Chondrocyte (in vitro differentiated cells): ENCODE measurements around the gene FAM168A. TPM values are rescaled to one million over a fixed set of nuclear protein-coding genes. Genes with fewer than 3 reads are reported as not detected.
A peak's percentile ranks its signal among the peaks of the same experiment; 100 is the strongest.

Experiments used
- DNase-seq: peaks from one replicate; pipeline ENCODE4 v3.0.0; 2021; ENCODE audit warnings: mixed read lengths, low spot score
- H3K27ac Mint-ChIP-seq: one replicate; pipeline ENCODE4 v1.8.0; 2021; ENCODE audit warnings: mild to moderate bottlenecking, moderate library complexity, mixed read lengths; ENCODE audit not compliant: unreplicated experiment
- H3K27me3 Mint-ChIP-seq: 2 replicates; pipeline ENCODE4 v1.8.0; 2021; ENCODE audit warnings: low read depth, mixed read lengths
- H3K36me3 Mint-ChIP-seq: 2 replicates; pipeline ENCODE4 v1.8.0; 2021; ENCODE audit warnings: low read depth, mixed read lengths
- H3K4me1 Mint-ChIP-seq: 2 replicates; pipeline ENCODE4 v1.8.0; 2021; ENCODE audit warnings: low read depth, mild to moderate bottlenecking, mixed read lengths
- H3K4me3 Mint-ChIP-seq: one replicate; pipeline ENCODE4 v1.8.0; 2021; ENCODE audit warnings: mild to moderate bottlenecking, moderate library complexity, mixed read lengths; ENCODE audit not compliant: unreplicated experiment
- H3K9me3 Mint-ChIP-seq: 2 replicates; pipeline ENCODE4 v1.8.0; 2021; ENCODE audit warnings: low read depth, mixed read lengths
- CTCF ChIP-seq: fragments of 200-600 bp; sonication (generic); IDR thresholded peaks from 2 replicates; pipeline ENCODE4 v1.5.0; 2021; ENCODE audit warnings: antibody characterized with exemption, mild to moderate bottlenecking, moderate library complexity
- total RNA-seq: library from RNA; stranded (reverse); gene quantifications from 3 replicates; pipeline ENCODE4 v1.2.1, GENCODE V29; 2021

The FAM168A gene
- total RNA-seq, 1 donor from 2014 or later, result 53.7 TPM

GRCh38 chr11:73384125-73384441, 213.8 kb downstream of the FAM168A start:
- TF ChIP-seq CTCF, result no peak
- no peak overlapping the region for H3K27ac Mint-ChIP-seq
- no peak overlapping the region for H3K4me3 Mint-ChIP-seq
- H3K4me1 Mint-ChIP-seq, result peaks cover 41% of the 10 kb centered on the region
- DNase-seq, result no peak
- H3K36me3 Mint-ChIP-seq, result no peaks in the 10 kb centered on the region
- no peaks in the 10 kb centered on the region for H3K27me3 Mint-ChIP-seq
- H3K9me3 Mint-ChIP-seq, result no peaks in the 10 kb centered on the region

GRCh38 chr11:73383249-73384124, 214.4 kb downstream of the FAM168A start:
- H3K4me3 Mint-ChIP-seq, result no peak overlapping the region
- H3K27me3 Mint-ChIP-seq, result no peaks in the 10 kb centered on the region
- H3K4me1 Mint-ChIP-seq, result peaks cover 42% of the 10 kb centered on the region
- peak overlapping the region; percentile 70 for H3K27ac Mint-ChIP-seq
- TF ChIP-seq CTCF, result no peak
- no peaks in the 10 kb centered on the region for H3K9me3 Mint-ChIP-seq
- no peaks in the 10 kb centered on the region for H3K36me3 Mint-ChIP-seq
- DNase-seq, result no peak

- no peak overlapping the region for H3K27ac Mint-ChIP-seq
Measured at GRCh38 chr11:73382747-73383146, 215.2 kb downstream of the FAM168A start.

GRCh38 chr11:73382183-73382582, 215.7 kb downstream of the FAM168A start:
- no peaks in the 10 kb centered on the region for H3K27me3 Mint-ChIP-seq
- TF ChIP-seq CTCF, result no peak
- DNase-seq, result no peak
- no peak overlapping the region for H3K27ac Mint-ChIP-seq
- H3K4me3 Mint-ChIP-seq, result no peak overlapping the region
- no peaks in the 10 kb centered on the region for H3K9me3 Mint-ChIP-seq
- H3K36me3 Mint-ChIP-seq, result no peaks in the 10 kb centered on the region
- peaks cover 42% of the 10 kb centered on the region for H3K4me1 Mint-ChIP-seq

More at GRCh38 chr11:73382747-73383146, 215.2 kb downstream of the FAM168A start:
- TF ChIP-seq CTCF, result no peak
- no peaks in the 10 kb centered on the region for H3K9me3 Mint-ChIP-seq
- no peak for DNase-seq
- peaks cover 42% of the 10 kb centered on the region for H3K4me1 Mint-ChIP-seq
- no peaks in the 10 kb centered on the region for H3K27me3 Mint-ChIP-seq
- no peaks in the 10 kb centered on the region for H3K36me3 Mint-ChIP-seq
- no peak overlapping the region for H3K4me3 Mint-ChIP-seq

GRCh38 chr11:73381589-73381988, 216.3 kb downstream of the FAM168A start:
- no peaks in the 10 kb centered on the region for H3K36me3 Mint-ChIP-seq
- no peaks in the 10 kb centered on the region for H3K27me3 Mint-ChIP-seq
- no peak overlapping the region for H3K4me3 Mint-ChIP-seq
- DNase-seq, result no peak
- no peak for TF ChIP-seq CTCF
- no peaks in the 10 kb centered on the region for H3K9me3 Mint-ChIP-seq
- H3K4me1 Mint-ChIP-seq, result peaks cover 44% of the 10 kb centered on the region
- no peak overlapping the region for H3K27ac Mint-ChIP-seq
